HL-60/S4 treated with phorbol 12-myristate 13-acetate at 8.2 ng/mL for 4 days and 3 days (cell line): ENCODE results near the gene PTPN6.

Experiments
- in situ Hi-C: fragments of 300-500 bp; cut with MboI; formaldehyde crosslinking; loops from 2 replicates; pipeline ENCODE4 v1.15.0; 2022; ENCODE audit warnings: low sequenced_read_pairs

Gene PTPN6

DNA sequence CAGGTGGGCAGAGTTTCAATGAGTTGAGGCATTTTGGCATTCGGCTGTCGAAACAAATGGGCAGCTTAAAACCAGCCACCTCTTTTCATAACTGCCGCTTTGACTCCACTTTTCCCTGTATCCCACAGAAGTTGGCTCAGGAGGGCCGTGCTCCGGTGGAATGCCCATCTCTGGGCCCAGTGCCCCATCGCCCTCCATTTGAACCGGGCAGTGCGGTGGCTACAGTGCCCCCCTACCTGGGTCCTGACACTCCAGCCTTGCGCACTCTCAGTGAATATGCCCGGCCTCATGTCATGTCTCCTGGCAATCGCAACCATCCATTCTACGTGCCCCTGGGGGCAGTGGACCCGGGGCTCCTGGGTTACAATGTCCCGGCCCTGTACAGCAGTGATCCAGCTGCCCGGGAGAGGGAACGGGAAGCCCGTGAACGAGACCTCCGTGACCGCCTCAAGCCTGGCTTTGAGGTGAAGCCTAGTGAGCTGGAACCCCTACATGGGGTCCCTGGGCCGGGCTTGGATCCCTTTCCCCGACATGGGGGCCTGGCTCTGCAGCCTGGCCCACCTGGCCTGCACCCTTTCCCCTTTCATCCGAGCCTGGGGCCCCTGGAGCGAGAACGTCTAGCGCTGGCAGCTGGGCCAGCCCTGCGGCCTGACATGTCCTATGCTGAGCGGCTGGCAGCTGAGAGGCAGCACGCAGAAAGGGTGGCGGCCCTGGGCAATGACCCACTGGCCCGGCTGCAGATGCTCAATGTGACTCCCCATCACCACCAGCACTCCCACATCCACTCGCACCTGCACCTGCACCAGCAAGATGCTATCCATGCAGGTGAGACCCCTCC lies 12.6 kb upstream of the PTPN6 start:
- in situ Hi-C loops, result no loop called here

GRCh38 chr12:6939191-6939540 lies 12.0 kb upstream of the PTPN6 start:
- in situ Hi-C loops, result no loop called here

DNA sequence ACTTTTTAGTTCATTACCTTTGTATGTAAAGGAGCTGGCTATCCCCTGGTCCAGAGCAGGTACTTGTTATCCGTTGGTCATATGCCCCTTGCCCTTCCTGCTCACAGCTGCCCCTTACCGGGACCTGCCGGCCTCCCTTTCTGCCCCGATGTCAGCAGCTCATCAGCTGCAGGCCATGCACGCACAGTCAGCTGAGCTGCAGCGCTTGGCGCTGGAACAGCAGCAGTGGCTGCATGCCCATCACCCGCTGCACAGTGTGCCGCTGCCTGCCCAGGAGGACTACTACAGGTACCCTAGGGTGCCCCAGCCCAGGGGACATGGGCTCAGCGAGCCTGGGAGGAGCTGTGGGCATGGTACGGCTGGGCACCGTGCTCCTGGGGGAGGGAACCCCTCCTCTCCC lies 9.9 kb upstream of the PTPN6 start:
- in situ Hi-C loops, result no loop called here

GRCh38 chr12:6941782-6942181 lies 9.4 kb upstream of the PTPN6 start:
- in situ Hi-C loops, result no loop called here

- in situ Hi-C loops, result no loop called here
These were observed 8.9 kb upstream of the PTPN6 start for GRCh38 chr12:6942331-6942665.

- in situ Hi-C loops, result no loop called here
These were observed 7.8 kb upstream of the PTPN6 start for GRCh38 chr12:6943389-6943721.

DNA sequence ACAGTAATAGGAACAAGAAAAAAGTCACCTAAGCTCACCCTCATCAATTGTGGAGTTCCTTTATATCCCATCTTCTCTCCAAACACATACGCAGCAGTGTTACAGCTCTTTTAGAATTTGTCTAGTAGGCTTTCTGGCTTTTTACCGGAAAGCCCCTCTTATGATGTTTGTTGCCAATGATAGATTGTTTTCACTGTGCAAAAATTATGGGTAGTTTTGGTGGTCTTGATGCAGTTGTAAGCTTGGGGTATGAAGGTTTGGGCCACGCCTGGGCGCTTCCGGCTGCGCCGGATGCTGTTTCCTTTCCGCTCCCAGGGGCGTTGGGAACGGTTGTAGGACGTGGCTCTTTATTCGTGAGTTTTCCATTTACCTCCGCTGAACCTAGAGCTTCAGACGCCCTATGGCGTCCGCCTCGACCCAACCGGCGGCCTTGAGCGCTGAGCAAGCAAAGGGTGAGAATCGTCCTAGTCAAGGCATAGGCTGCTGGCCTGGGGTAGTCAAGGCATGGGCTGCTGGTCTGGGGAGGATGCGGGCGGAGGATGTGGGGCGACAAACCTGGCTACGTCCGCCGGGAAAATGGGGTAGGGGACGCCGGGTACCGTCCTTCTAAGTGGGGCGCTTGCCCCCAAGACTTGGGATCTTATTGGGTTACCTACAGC lies 7.3 kb upstream of the PTPN6 start, which contains the start of the genes C12orf57 and RNU7-1:
Gene C12orf57 (plus strand): TSS at position 301 of the 659 bp plus-strand sequence. CDS start 100 bp downstream, at position 401.
Gene RNU7-1 (plus strand): TSS at position 95 of the 659 bp plus-strand sequence.
- in situ Hi-C loops, result no loop called here

- in situ Hi-C loops, result no loop called here
These were observed 6.6 kb upstream of the PTPN6 start for GRCh38 chr12:6944381-6945186.

DNA sequence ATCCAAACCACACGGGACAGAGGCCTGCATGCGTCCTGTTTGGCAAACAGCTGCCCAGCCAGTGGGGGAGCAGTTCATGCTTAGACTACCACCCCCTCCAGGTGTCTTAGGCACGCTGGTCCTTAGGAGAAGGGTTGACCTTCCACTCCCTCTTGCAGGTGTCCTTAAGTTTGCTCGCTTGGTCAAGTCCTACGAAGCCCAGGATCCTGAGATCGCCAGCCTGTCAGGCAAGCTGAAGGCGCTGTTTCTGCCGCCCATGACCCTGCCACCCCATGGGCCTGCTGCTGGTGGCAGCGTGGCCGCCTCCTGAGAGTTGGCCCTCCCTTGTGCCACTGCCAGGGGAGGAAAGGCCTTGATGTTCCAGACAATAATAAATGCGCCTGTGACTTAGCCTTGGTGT lies 5.5 kb upstream of the PTPN6 start:
- in situ Hi-C loops, result no loop called here

GRCh38 chr12:6946033-6946919 lies 4.9 kb upstream of the PTPN6 start:
- in situ Hi-C loops, result no loop called here

- in situ Hi-C loops, result no loop called here
These were observed 4.2 kb upstream of the PTPN6 start for GRCh38 chr12:6946920-6947374.

GRCh38 chr12:6947615-6948014 lies 3.5 kb upstream of the PTPN6 start:
- in situ Hi-C loops, result no loop called here

DNA sequence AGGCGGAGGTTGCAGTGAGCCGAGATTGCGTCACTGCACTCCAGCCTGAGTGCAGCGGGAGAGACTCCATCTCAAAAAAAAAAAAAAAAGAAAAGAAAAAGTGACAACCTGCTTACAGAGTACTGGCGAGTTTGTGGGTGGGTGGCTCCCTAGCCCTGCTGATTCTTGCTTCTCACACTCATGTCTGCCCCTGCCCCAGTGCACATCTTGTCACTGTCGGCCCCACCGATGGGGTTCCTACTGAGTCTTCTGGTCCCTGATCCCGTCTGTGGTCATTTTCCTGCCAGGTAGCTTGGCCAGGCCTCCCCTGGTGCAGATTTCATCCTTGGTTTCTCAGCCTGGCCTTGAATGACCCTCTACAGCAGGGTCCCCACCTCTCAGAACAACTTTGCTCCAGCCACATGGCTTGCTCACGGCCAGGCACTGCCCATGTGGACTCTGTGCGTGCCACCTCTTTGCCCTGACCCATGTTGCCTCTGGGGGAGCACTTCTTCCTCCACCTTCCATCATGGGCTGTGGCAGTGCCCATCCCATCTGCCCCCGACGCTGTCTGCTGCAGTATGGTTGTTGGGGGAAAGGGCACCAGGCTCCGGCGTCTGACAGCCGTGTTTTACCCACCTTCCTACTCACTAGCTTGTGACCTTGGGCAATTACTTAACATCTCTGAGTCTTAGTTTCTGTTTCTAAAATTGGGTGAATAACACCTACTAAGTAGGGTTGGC lies 2.1 kb upstream of the PTPN6 start:
- in situ Hi-C loops, result no loop called here

DNA sequence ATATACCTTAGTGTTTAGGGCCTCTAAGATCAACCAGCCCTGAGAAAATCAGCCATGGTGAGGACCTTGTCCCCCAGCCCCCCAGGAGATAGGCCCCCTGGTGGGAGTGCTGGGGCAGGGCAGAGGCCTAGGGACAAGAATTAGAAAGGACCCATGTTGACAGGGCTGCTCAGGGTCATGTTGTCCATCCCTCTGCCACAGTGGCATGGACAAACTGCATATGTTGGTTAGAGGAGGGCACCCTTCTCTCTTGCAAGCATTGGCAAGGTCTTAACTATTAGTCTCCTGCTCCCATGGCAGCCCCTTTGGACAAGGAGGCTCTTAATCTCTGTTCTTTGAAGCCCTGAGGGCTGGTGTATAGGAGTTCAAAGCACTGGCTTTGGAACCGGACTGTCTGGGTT lies 755 bp upstream of the PTPN6 start:
- in situ Hi-C loops, result no loop called here

DNA sequence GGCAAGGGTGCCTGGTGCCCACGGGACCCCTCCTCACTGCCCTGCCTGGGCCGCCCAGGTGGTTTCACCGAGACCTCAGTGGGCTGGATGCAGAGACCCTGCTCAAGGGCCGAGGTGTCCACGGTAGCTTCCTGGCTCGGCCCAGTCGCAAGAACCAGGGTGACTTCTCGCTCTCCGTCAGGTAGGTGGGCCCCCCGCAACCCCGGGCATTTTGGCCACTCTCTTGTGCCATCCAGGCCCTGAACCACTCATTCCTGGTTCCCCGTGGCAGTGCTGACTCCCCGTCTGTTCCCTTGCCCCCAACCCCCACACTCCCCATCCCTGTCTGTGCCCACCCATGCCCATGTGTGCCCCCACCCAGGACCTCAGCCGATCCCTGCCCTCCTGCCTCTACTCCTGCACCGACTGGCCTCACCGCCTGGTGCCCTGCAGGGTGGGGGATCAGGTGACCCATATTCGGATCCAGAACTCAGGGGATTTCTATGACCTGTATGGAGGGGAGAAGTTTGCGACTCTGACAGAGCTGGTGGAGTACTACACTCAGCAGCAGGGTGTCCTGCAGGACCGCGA lies 480 bp downstream of the PTPN6 start:
- in situ Hi-C loops, result no loop called here

- in situ Hi-C loops, result no loop called here
These were observed 1.1 kb downstream of the PTPN6 start for GRCh38 chr12:6952121-6952862.

- in situ Hi-C loops, result no loop called here
These were observed 1.8 kb downstream of the PTPN6 start for GRCh38 chr12:6952863-6953441.

DNA sequence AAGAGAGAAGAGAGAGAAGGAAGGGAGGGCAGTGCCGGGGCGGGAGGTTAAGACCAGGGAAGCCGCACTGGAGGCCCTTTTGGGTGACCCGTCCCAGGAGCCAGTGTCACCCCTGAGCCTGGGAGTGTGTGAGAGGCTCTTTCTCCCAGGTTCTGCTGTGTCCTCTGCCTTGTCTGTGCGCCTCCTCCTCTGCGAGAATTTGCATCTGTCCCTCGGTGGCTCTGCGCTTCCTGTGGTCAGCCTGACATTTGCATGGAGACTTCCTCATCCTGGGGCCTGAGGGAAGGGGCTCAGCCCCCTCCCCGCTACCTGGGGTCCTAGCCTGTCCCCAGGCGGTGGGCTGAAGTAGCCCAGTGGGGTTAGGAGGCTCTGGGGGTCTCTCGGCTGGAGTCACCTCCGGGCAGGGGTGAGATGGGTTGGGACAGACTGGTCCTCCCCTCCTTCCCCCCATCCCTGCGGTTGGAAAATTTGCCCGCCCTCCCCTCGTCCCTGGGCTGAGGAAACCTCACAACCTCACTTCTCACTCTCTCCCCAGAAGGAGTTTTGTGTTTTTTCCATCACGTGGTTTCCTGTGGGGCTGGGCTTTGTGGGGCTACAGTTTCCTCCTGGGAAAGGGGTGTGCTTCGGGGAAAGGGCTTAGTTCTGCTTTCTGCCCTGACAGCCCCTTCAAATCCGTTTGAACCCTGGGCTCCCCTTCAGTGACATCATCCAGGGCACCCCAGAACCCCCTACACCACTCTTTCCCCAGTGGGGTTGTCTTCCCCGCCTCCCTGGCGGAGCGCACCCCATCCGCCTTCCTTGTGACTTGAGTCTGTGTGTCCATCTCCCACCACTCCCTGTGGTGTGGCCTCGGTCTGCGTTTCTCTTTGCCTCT lies 2.5 kb downstream of the PTPN6 start:
- in situ Hi-C loops, result no loop called here
